ENCODE data around the gene TMEM221. TPM values are rescaled to one million over a fixed set of nuclear protein-coding genes. Genes with fewer than 3 reads are reported as not detected.
"Not testable (repeated sequence)": the region's sequence is repeated elsewhere in the genome, so short reads cannot be mapped to it uniquely, and the experiment has no call there.

The TMEM221 gene
- total RNA-seq, 4 donors from 2014 or later: 0.21 to 2.0 (median 0.30) TPM; not detected in 1

- DNase-seq (ENCODE audit: low spot score in 2 of 2): no peak
- no peaks in the 10 kb centered on the region for H3K27me3 ChIP-seq
- peaks cover 0 to 31% (median 0%) of the 10 kb centered on the region in 3 donors for H3K36me3 ChIP-seq
- H3K9me3 ChIP-seq: no peaks in the 10 kb centered on the region
- H3K4me1 ChIP-seq: peaks cover 0 to 82% (median 18%) of the 10 kb centered on the region in 4 donors
- peak overlapping the region in 1 of 4 donors; percentile 43 for H3K27ac ChIP-seq
- H3K4me3 ChIP-seq: no peak overlapping the region
- TF ChIP-seq EP300 (IDR thresholded peaks at IDR 0.05): no peak
- no peak for TF ChIP-seq POLR2A (IDR thresholded peaks at IDR 0.05)
- no peak for TF ChIP-seq CTCF (IDR thresholded peaks at IDR 0.05)
- 86 to 90% methylated on average over 3 of the region's 3 CpGs for WGBS, 2 donors
These were observed 34.6 kb upstream of the TMEM221 start for GRCh38 chr19:17482877-17483604.

- 92 to 93% methylated on average over 12 to 13 of the region's 13 CpGs for WGBS, 2 donors
- TF ChIP-seq POLR2A (IDR thresholded peaks at IDR 0.05): no peak
- TF ChIP-seq CTCF (IDR thresholded peaks at IDR 0.05): no peak
- no peak for TF ChIP-seq EP300 (IDR thresholded peaks at IDR 0.05)
These were observed 33.5 kb upstream of the TMEM221 start for GRCh38 chr19:17481986-17482385.

GRCh38 chr19:17479325-17479791 is 30.9 kb upstream of the TMEM221 start:
- no peak overlapping the region for H3K4me3 ChIP-seq
- H3K27ac ChIP-seq: peak overlapping the region; percentile 1 to 95 (median 56)
- H3K36me3 ChIP-seq: peaks cover 0 to 11% (median 0%) of the 10 kb centered on the region in 3 donors
- H3K9me3 ChIP-seq: no peaks in the 10 kb centered on the region
- DNase-seq (ENCODE audit: low spot score in 2 of 2): no peak
- peaks cover 0 to 83% (median 31%) of the 10 kb centered on the region in 4 donors for H3K4me1 ChIP-seq
- WGBS, 2 donors: 24 to 25% methylated on average over 6 of the region's 6 CpGs
- H3K27me3 ChIP-seq: no peaks in the 10 kb centered on the region
- TF ChIP-seq POLR2A (IDR thresholded peaks at IDR 0.05) (no peak), CTCF (IDR thresholded peaks at IDR 0.05) (no peak), EP300 (IDR thresholded peaks at IDR 0.05) (peak in 1 of 2 donors; percentile 49)

More at GRCh38 chr19:17481986-17482385, 33.5 kb upstream of the TMEM221 start:
- no peak for DNase-seq (ENCODE audit: low spot score in 2 of 2)
- Histone ChIP-seq H3K27me3 (no peaks in the 10 kb centered on the region), H3K4me1 (peaks cover 0 to 79% (median 18%) of the 10 kb centered on the region in 4 donors), H3K9me3 (no peaks in the 10 kb centered on the region), H3K27ac (peak overlapping the region in 1 of 4 donors; percentile 11), H3K36me3 (peaks cover 0 to 24% (median 0%) of the 10 kb centered on the region in 3 donors), H3K4me3 (no peak overlapping the region)

- Histone ChIP-seq H3K9me3 (no peaks in the 10 kb centered on the region), H3K27ac (peak overlapping the region; percentile 76 to 95 (median 84)), H3K36me3 (no peaks in the 10 kb centered on the region), H3K27me3 (no peaks in the 10 kb centered on the region), H3K4me3 (no peak overlapping the region), H3K4me1 (peaks cover 0 to 82% (median 29%) of the 10 kb centered on the region in 4 donors)
- peak; percentile 39 to 60 for DNase-seq (ENCODE audit: low spot score in 2 of 2)
- TF ChIP-seq EP300 (IDR thresholded peaks at IDR 0.05): peak; percentile 65 to 93
- TF ChIP-seq CTCF (IDR thresholded peaks at IDR 0.05): no peak
- peak in 1 of 2 donors; percentile 12 for TF ChIP-seq POLR2A (IDR thresholded peaks at IDR 0.05)
- 13 to 31% methylated on average over 10 of the region's 10 CpGs for WGBS, 2 donors
These were observed 27.2 kb upstream of the TMEM221 start for GRCh38 chr19:17475541-17476115.

GRCh38 chr19:17475011-17475540 is 26.6 kb upstream of the TMEM221 start:
- H3K36me3 ChIP-seq; H3K27me3 ChIP-seq; H3K9me3 ChIP-seq; H3K4me3 ChIP-seq; DNase-seq (ENCODE audit: low spot score in 2 of 2): not testable (repeated sequence)
- WGBS, 2 donors: 58 to 72% methylated on average over 6 of the region's 6 CpGs
- peak overlapping the region; percentile 72 to 95 (median 84) for H3K27ac ChIP-seq
- H3K4me1 ChIP-seq: peaks cover 0 to 79% (median 27%) of the 10 kb centered on the region in 4 donors

Measured in tibial nerve (tissue), 4 donors.